GM12878 (cell line): ENCODE results near the gene CFAP97D2. TPM values are rescaled to one million over a fixed set of nuclear protein-coding genes. Genes with fewer than 3 reads are reported as not detected.

Source experiments
- ASH2L ChIP-seq: fragments of 300-600, 200-600 bp; sonication (generic); IDR thresholded peaks from 2 replicates; pipeline ENCODE4 v1.6.1; 2017; ENCODE audit warnings: low read depth, mild to moderate bottlenecking, borderline replicate concordance
- BRCA1 ChIP-seq: IDR thresholded peaks from 2 replicates; pipeline ENCODE4 v1.6.1; 2011; ENCODE audit warnings: low read depth, low read length, improper control_type of control experiment
- E2F4 ChIP-seq: IDR thresholded peaks from 2 replicates; pipeline ENCODE4 v1.6.1; 2012; ENCODE audit warnings: low read depth, low read length, improper control_type of control experiment
- HDAC2 ChIP-seq: fragments of 200-600 bp; sonication (generic); IDR thresholded peaks from 2 replicates; pipeline ENCODE4 v1.6.1; 2017
- HDGF ChIP-seq: fragments of 450-650 bp; IDR thresholded peaks from 2 replicates; pipeline ENCODE4 v1.6.1; 2016; ENCODE audit warnings: antibody characterized with exemption
- IKZF2 ChIP-seq, 2 experiments: fragments of 450-650 bp; IDR thresholded peaks; 2 replicates each; pipeline ENCODE4 v1.6.1; 2017; ENCODE audit warnings: mild to moderate bottlenecking in 2 of 2, moderate library complexity in 2 of 2
- KAT2A ChIP-seq: conservative IDR thresholded peaks from 2 replicates; pipeline ENCODE4 v1.6.1; 2011; ENCODE audit warnings: low read depth, low read length; ENCODE audit not compliant: control insufficient read depth
- MLLT1 ChIP-seq: fragments of 450-650 bp; IDR thresholded peaks from 2 replicates; pipeline ENCODE4 v1.6.1; 2016; ENCODE audit warnings: mild to moderate bottlenecking
- MTA3 ChIP-seq: IDR thresholded peaks from 2 replicates; pipeline ENCODE4 v1.6.1; 2012; ENCODE audit warnings: low read length, inconsistent platforms, borderline replicate concordance
- NFYA ChIP-seq: IDR thresholded peaks from 2 replicates; pipeline ENCODE4 v1.6.1; 2011; ENCODE audit warnings: low read depth, mild to moderate bottlenecking, low read length, improper control_type of control experiment, borderline replicate concordance
- PAX5 ChIP-seq: IDR thresholded peaks from 2 replicates; pipeline ENCODE4 v1.6.1; 2011; ENCODE audit warnings: low read depth, low read length, borderline replicate concordance
- PBX3 ChIP-seq: IDR thresholded peaks from 2 replicates; pipeline ENCODE4 v1.6.1; 2011; ENCODE audit warnings: mild to moderate bottlenecking, low read depth, low read length, moderate library complexity; ENCODE audit not compliant: insufficient replicate concordance
- RFX5 ChIP-seq: IDR thresholded peaks from 2 replicates; pipeline ENCODE4 v1.6.1; 2011; ENCODE audit warnings: low read depth, low read length, improper control_type of control experiment
- SMAD5 ChIP-seq: IDR thresholded peaks from 2 replicates; pipeline ENCODE4 v1.6.1; 2016; ENCODE audit warnings: antibody characterized with exemption, low read depth
- SREBF1 ChIP-seq: IDR thresholded peaks from 2 replicates; pipeline ENCODE4 v1.6.1; 2012; ENCODE audit warnings: mild to moderate bottlenecking, low read length
- STAT1 ChIP-seq: fragments of 450-650 bp; conservative IDR thresholded peaks from 2 replicates; pipeline ENCODE4 v1.6.1; 2014; ENCODE audit warnings: antibody characterized with exemption, mild to moderate bottlenecking
- TCF12 ChIP-seq: IDR thresholded peaks from 2 replicates; pipeline ENCODE4 v1.6.1; 2011; ENCODE audit warnings: low read depth, mild to moderate bottlenecking, low read length
- TCF3 ChIP-seq: IDR thresholded peaks from 2 replicates; pipeline ENCODE4 v1.6.1; 2012; ENCODE audit warnings: low read depth, mild to moderate bottlenecking, low read length, borderline replicate concordance; ENCODE audit not compliant: insufficient read depth
- YY1 ChIP-seq: IDR thresholded peaks from 2 replicates; pipeline ENCODE4 v1.6.1; 2011; ENCODE audit warnings: low read depth, mild to moderate bottlenecking, low read length
- ZBTB40 ChIP-seq: fragments of 450-650 bp; IDR thresholded peaks from 2 replicates; pipeline ENCODE4 v1.6.1; 2016; ENCODE audit warnings: mild to moderate bottlenecking, moderate library complexity, borderline replicate concordance
- ZNF24 ChIP-seq: fragments of 450-650 bp; IDR thresholded peaks from 2 replicates; pipeline ENCODE4 v1.6.1; 2017; ENCODE audit warnings: antibody characterized with exemption, mild to moderate bottlenecking
- polyA plus RNA-seq, 11 experiments: library from polyadenylated mRNA; depleted of rRNA in 4 of 11; unstranded in 6 of 11; stranded (reverse) in 5 of 11; fragments of >200 nt; fragmentation: Nextera tagmentation in 4 of 11; fragmentation: Illumina TruSeq in 1 of 11; extraction: Ambion mirVana in 4 of 11; extraction: Trizol in 1 of 11; gene quantifications; 1 replicate in 1 of 11; 2 replicates in 10 of 11; pipeline versions ENCODE4 v1.2.1 to v1.2.3, GENCODE V29; 2011 to 2016; ENCODE audit warnings: inconsistent platforms in 2 of 11, missing spikeins in 2 of 11, low read depth in 1 of 11
- total RNA-seq, 4 experiments: library from RNA; depleted of rRNA in 3 of 4; stranded (reverse); fragments of >200 nt in 3 of 4; fragmentation: Illumina TruSeq in 1 of 4; extraction: Trizol in 1 of 4; gene quantifications; 2 replicates each; pipeline versions ENCODE4 v1.2.1 to v1.2.3, GENCODE V29; 2013 to 2021
- TF ChIP-seq, protein P1 (sequence below): fragments of 450-650 bp; IDR thresholded peaks from 2 replicates; pipeline ENCODE4 v1.6.1; 2016; ENCODE audit warnings: mild to moderate bottlenecking
- TF ChIP-seq, protein P2 (sequence below): IDR thresholded peaks from 2 replicates; pipeline ENCODE4 v1.6.1; 2011; ENCODE audit warnings: low read depth, mild to moderate bottlenecking, low read length, moderate library complexity, borderline replicate concordance; ENCODE audit errors: extremely low read depth

Gene CFAP97D2
- total and polyA plus RNA-seq, 10 of the 15 experiments (the other 5 are each of a cell fraction or from before 2014, with no cell fraction given) = not detected

GRCh38 chr13:114148521-114148855 lies 30.6 kb upstream of the CFAP97D2 start (continued):
- TF ChIP-seq SREBF1 = no peak
- no peak for TF ChIP-seq ZBTB40
- TF ChIP-seq PBX3 = no peak
- TF ChIP-seq ASH2L = no peak
- TF ChIP-seq ZNF24 = no peak
- TF ChIP-seq, protein P1, sequence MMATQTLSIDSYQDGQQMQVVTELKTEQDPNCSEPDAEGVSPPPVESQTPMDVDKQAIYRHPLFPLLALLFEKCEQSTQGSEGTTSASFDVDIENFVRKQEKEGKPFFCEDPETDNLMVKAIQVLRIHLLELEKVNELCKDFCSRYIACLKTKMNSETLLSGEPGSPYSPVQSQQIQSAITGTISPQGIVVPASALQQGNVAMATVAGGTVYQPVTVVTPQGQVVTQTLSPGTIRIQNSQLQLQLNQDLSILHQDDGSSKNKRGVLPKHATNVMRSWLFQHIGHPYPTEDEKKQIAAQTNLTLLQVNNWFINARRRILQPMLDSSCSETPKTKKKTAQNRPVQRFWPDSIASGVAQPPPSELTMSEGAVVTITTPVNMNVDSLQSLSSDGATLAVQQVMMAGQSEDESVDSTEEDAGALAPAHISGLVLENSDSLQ = no peak
- TF ChIP-seq IKZF2 (IDR thresholded peaks at IDR 0.05) = peak; percentile 60 to 61; a peak in 2 of 4 replicates
- TF ChIP-seq RFX5 = no peak
- TF ChIP-seq BRCA1 = no peak
- peak; percentile 62; the same call in 1 of the 2 replicates for TF ChIP-seq MTA3
- TF ChIP-seq, protein P2, sequence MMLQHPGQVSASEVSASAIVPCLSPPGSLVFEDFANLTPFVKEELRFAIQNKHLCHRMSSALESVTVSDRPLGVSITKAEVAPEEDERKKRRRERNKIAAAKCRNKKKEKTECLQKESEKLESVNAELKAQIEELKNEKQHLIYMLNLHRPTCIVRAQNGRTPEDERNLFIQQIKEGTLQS = no peak
- no peak for TF ChIP-seq HDGF
- no peak for TF ChIP-seq HDAC2
- peak; percentile 56; the same call in 1 of the 2 replicates for TF ChIP-seq TCF3
- TF ChIP-seq STAT1 = no peak
- peak; percentile 42; the same call in 1 of the 2 replicates for TF ChIP-seq YY1
- TF ChIP-seq MLLT1 = 0 out of 2 replicates have a peak, but pooled peaks have one; percentile 35
- TF ChIP-seq KAT2A = no peak
- TF ChIP-seq TCF12 = peak; percentile 71; the same call in 1 of the 2 replicates
- no peak for TF ChIP-seq E2F4
- no peak for TF ChIP-seq NFYA
- peak; percentile 67; the same call in 1 of the 2 replicates for TF ChIP-seq PAX5
- no peak for TF ChIP-seq SMAD5
